H1 (cell line): Measurements from ENCODE around the gene MARK3. TPM values are rescaled to one million over a fixed set of nuclear protein-coding genes. Genes with fewer than 3 reads are reported as not detected.

Experiments
- CTCF ChIA-PET: fragments of 300-600 bp; sonication (Branson Sonifier 250); formaldehyde crosslinking; loops from one replicate; lab custom pipeline; 2021; ENCODE audit not compliant: partially characterized antibody; lab: Charles Lee
- POLR2A ChIA-PET: fragments of 300-600 bp; sonication (Branson Sonifier 250); formaldehyde crosslinking; loops from one replicate; lab custom pipeline; 2021; ENCODE audit warnings: inconsistent platforms; ENCODE audit not compliant: partially characterized antibody; lab: Charles Lee
- DNase-seq, 2 experiments: peaks; one replicate each; pipeline versions ENCODE4 v3.0.0 to v3.0.0-alpha.2; 2010 to 2022; ENCODE audit warnings: low spot score in 2 of 2, low read depth in 1 of 2, mixed read lengths in 1 of 2
- FAIRE-seq: peaks from 2 replicates; lab custom pipeline; 2011; peaks lifted over from hg19 to GRCh38; lab: Jason Lieb, UNC
- H2AFZ ChIP-seq: 2 replicates; pipeline ENCODE4 v1.8.1; 2012; ENCODE audit warnings: low read length, inconsistent platforms
- H2AK5ac ChIP-seq: 2 replicates; pipeline ENCODE4 v1.6.1; 2013; ENCODE audit warnings: low read depth, low read length
- H2BK120ac ChIP-seq: replicated peaks from 2 replicates; pipeline ENCODE3; 2013; ENCODE audit warnings: low read depth, low read length, inconsistent platforms
- H2BK12ac ChIP-seq: 2 replicates; pipeline ENCODE4 v1.6.1; 2013; ENCODE audit warnings: low read depth, low read length
- H2BK15ac ChIP-seq: 2 replicates; pipeline ENCODE4 v1.6.1; 2013; ENCODE audit warnings: low read length
- H2BK20ac ChIP-seq: 2 replicates; pipeline ENCODE4 v1.6.1; 2013; ENCODE audit warnings: low read length
- H2BK5ac ChIP-seq: 2 replicates; pipeline ENCODE4 v1.6.1; 2013; ENCODE audit warnings: low read depth, low read length
- H3K14ac ChIP-seq: 2 replicates; pipeline ENCODE4 v1.6.1; 2013; ENCODE audit warnings: inconsistent platforms; ENCODE audit not compliant: insufficient read length
- H3K18ac ChIP-seq: 2 replicates; pipeline ENCODE4 v1.6.1; 2013; ENCODE audit warnings: low read length; ENCODE audit errors: extremely low read depth
- H3K23ac ChIP-seq: 2 replicates; pipeline ENCODE4 v1.6.1; 2013; ENCODE audit warnings: inconsistent platforms; ENCODE audit not compliant: insufficient read length
- H3K23me2 ChIP-seq: 2 replicates; pipeline ENCODE4 v1.6.1; 2013; ENCODE audit warnings: low read depth, low read length
- H3K27ac ChIP-seq: 2 replicates; pipeline ENCODE4 v1.6.1; 2011; ENCODE audit warnings: low read depth, low read length, inconsistent platforms
- H3K27me3 ChIP-seq, 4 experiments: replicated peaks in 1 of 4; 1 replicate in 1 of 4; 2 replicates in 3 of 4; pipeline versions ENCODE4 v1.6.1 to v1.8.1; 2011 to 2013; ENCODE audit warnings: low read length in 3 of 4, mild to moderate bottlenecking in 3 of 4, inconsistent platforms in 2 of 4, mixed read lengths in 2 of 4, moderate library complexity in 1 of 4; ENCODE audit not compliant: control insufficient read depth in 3 of 4, insufficient read depth in 3 of 4; ENCODE audit errors: extremely low read depth in 1 of 4
- H3K36me3 ChIP-seq, 4 experiments: 2 replicates each; pipeline versions ENCODE4 v1.6.1 to v1.8.1; 2011 to 2013; ENCODE audit warnings: mild to moderate bottlenecking in 4 of 4, low read length in 3 of 4, moderate library complexity in 2 of 4, control low read depth in 1 of 4, inconsistent platforms in 1 of 4; ENCODE audit not compliant: insufficient read depth in 4 of 4, control insufficient read depth in 2 of 4
- H3K4ac ChIP-seq: replicated peaks from 2 replicates; pipeline ENCODE3; 2013; ENCODE audit warnings: low read length, low read depth, mixed read lengths, inconsistent platforms; ENCODE audit not compliant: insufficient read length
- H3K4me1 ChIP-seq, 4 experiments: replicated peaks in 1 of 4; 1 replicate in 1 of 4; 2 replicates in 3 of 4; pipeline versions ENCODE4 v1.6.1 to v1.8.1; 2011 to 2013; ENCODE audit warnings: low read length in 3 of 4, inconsistent platforms in 2 of 4, mixed read lengths in 1 of 4; ENCODE audit not compliant: insufficient read depth in 4 of 4, control insufficient read depth in 3 of 4
- H3K4me2 ChIP-seq, 2 experiments: 2 replicates each; pipeline versions ENCODE4 v1.6.1 to v1.8.1; 2011 to 2013; ENCODE audit warnings: low read depth in 2 of 2, low read length in 2 of 2, control low read depth in 1 of 2, inconsistent platforms in 1 of 2, mild to moderate bottlenecking in 1 of 2; ENCODE audit not compliant: insufficient read depth in 1 of 2
- H3K4me3 ChIP-seq, 4 experiments: fragments of 200-600, 300-600 bp in 1 of 4; sonication (generic), shearing (Covaris generic), sonication (Bioruptor Twin) in 1 of 4; 2 replicates each; pipeline versions ENCODE4 v1.5.1 to v1.8.1; 2011 to 2016; ENCODE audit warnings: low read length in 4 of 4, low read depth in 3 of 4, control low read depth in 2 of 4, inconsistent platforms in 2 of 4, mild to moderate bottlenecking in 2 of 4, mixed read lengths in 1 of 4, moderate library complexity in 1 of 4; ENCODE audit not compliant: insufficient read depth in 2 of 4; ENCODE audit errors: extremely low read depth in 1 of 4
- H3K56ac ChIP-seq: replicated peaks from 2 replicates; pipeline ENCODE3; 2013; ENCODE audit warnings: low read depth, mild to moderate bottlenecking, mixed read lengths, low read length, inconsistent platforms; ENCODE audit not compliant: insufficient read length
- H3K79me1 ChIP-seq: 2 replicates; pipeline ENCODE4 v1.6.1; 2013; ENCODE audit warnings: low read depth, low read length, control low read depth
- H3K79me2 ChIP-seq, 2 experiments: 2 replicates each; pipeline versions ENCODE4 v1.6.1 to v1.8.1; 2012 to 2013; ENCODE audit warnings: low read length in 2 of 2, mild to moderate bottlenecking in 2 of 2, inconsistent platforms in 1 of 2; ENCODE audit not compliant: insufficient read depth in 2 of 2, control insufficient read depth in 1 of 2
- H3K9ac ChIP-seq, 4 experiments: replicated peaks in 1 of 4; 1 replicate in 1 of 4; 2 replicates in 3 of 4; pipeline versions ENCODE4 v1.6.1 to v1.8.1; 2011 to 2013; ENCODE audit warnings: low read depth in 3 of 4, low read length in 3 of 4, control low read depth in 2 of 4, mild to moderate bottlenecking in 2 of 4, moderate library complexity in 2 of 4, inconsistent platforms in 1 of 4; ENCODE audit errors: extremely low read depth in 1 of 4
- H3K9me3 ChIP-seq, 2 experiments: 2 replicates each; pipeline versions ENCODE4 v1.6.1 to v1.8.1; 2012 to 2013; ENCODE audit warnings: mild to moderate bottlenecking in 2 of 2, moderate library complexity in 2 of 2, control low read depth in 1 of 2, inconsistent platforms in 1 of 2, low read depth in 1 of 2, low read length in 1 of 2, mixed read lengths in 1 of 2; ENCODE audit not compliant: insufficient read depth in 2 of 2
- H4K20me1 ChIP-seq, 2 experiments: replicated peaks in 1 of 2; 2 replicates each; pipeline versions ENCODE3 to v1.8.1; 2011 to 2013; ENCODE audit warnings: inconsistent platforms in 2 of 2, low read length in 2 of 2, mild to moderate bottlenecking in 1 of 2; ENCODE audit not compliant: insufficient read depth in 2 of 2, control insufficient read depth in 1 of 2
- H4K5ac ChIP-seq: 2 replicates; pipeline ENCODE4 v1.6.1; 2013; ENCODE audit warnings: low read length, low read depth, mixed read lengths, inconsistent platforms; ENCODE audit not compliant: insufficient read length
- H4K8ac ChIP-seq: 2 replicates; pipeline ENCODE4 v1.8.0; 2013; ENCODE audit warnings: mild to moderate bottlenecking, moderate library complexity, low read length, inconsistent platforms; ENCODE audit not compliant: insufficient read depth; ENCODE audit errors: extremely low read depth
- H4K91ac ChIP-seq: replicated peaks from 2 replicates; pipeline ENCODE3; 2013; ENCODE audit warnings: low read length, mixed read lengths, inconsistent platforms; ENCODE audit not compliant: insufficient read length
- CBX5 ChIP-seq: fragments of 300-800, 300-1000 bp; sonication (generic); IDR thresholded peaks from 2 replicates; pipeline ENCODE4 v1.7.1; 2016; ENCODE audit warnings: antibody characterized with exemption, low read length, low read depth
- CBX8 ChIP-seq: fragments of 300-800, 300-1000 bp; sonication (generic); IDR thresholded peaks from 2 replicates; pipeline ENCODE4 v1.7.1; 2016; ENCODE audit warnings: low read depth, low read length, borderline replicate concordance
- CHD1 ChIP-seq: IDR thresholded peaks from 2 replicates; pipeline ENCODE4 v1.6.1; 2012; ENCODE audit warnings: low read depth, low read length, improper control_type of control experiment
- EGR1 ChIP-seq: IDR thresholded peaks from 2 replicates; pipeline ENCODE4 v1.6.1; 2011; ENCODE audit warnings: low read depth, low read length, borderline replicate concordance
- EP300 ChIP-seq, 2 experiments: IDR thresholded peaks; 1 replicate in 1 of 2; 2 replicates in 1 of 2; pipeline ENCODE4 v1.6.1; 2011 to 2012; ENCODE audit warnings: low read depth in 2 of 2, low read length in 2 of 2, mild to moderate bottlenecking in 2 of 2, borderline replicate concordance in 1 of 2, inconsistent platforms in 1 of 2, moderate library complexity in 1 of 2
- EZH2 ChIP-seq: fragments of 200-600 bp; sonication (generic); IDR thresholded peaks from 2 replicates; pipeline ENCODE4 v1.7.1; 2012; ENCODE audit warnings: low read depth, mild to moderate bottlenecking, moderate library complexity, low read length, inconsistent platforms; ENCODE audit not compliant: severe bottlenecking
- JUN ChIP-seq: IDR thresholded peaks from 2 replicates; pipeline ENCODE4 v1.6.1; 2011; ENCODE audit warnings: low read depth, mild to moderate bottlenecking, improper control_type of control experiment, low read length
- KDM1A ChIP-seq: fragments of 200-600, 300-600 bp; sonication (generic); IDR thresholded peaks from 2 replicates; pipeline ENCODE4 v1.7.1; 2016; ENCODE audit warnings: mild to moderate bottlenecking, low read length, borderline replicate concordance
- MAFK ChIP-seq: IDR thresholded peaks from 2 replicates; pipeline ENCODE4 v1.6.1; 2012; ENCODE audit warnings: low read depth, mild to moderate bottlenecking, improper control_type of control experiment, low read length
- RNF2 ChIP-seq: fragments of 200-900, 300-1000 bp; sonication (generic); IDR thresholded peaks from 2 replicates; pipeline ENCODE4 v1.7.1; 2016; ENCODE audit warnings: borderline replicate concordance, low read depth, mild to moderate bottlenecking, antibody characterized with exemption, low read length; ENCODE audit not compliant: poor library complexity, severe bottlenecking; ENCODE audit errors: missing control alignments
- SAP30 ChIP-seq: fragments of 300-600 bp; sonication (generic); IDR thresholded peaks from 2 replicates; pipeline ENCODE4 v1.7.1; 2012; ENCODE audit warnings: low read length, moderate library complexity, mild to moderate bottlenecking, inconsistent platforms; ENCODE audit not compliant: insufficient read depth, insufficient replicate concordance
- SIRT6 ChIP-seq: IDR thresholded peaks from one replicate; pipeline ENCODE4 v1.7.1; 2012; ENCODE audit warnings: low read length, inconsistent platforms
- SUZ12 ChIP-seq: fragments of 200-600 bp; sonication (generic); IDR thresholded peaks from 2 replicates; pipeline ENCODE4 v1.6.1; 2012; ENCODE audit warnings: mild to moderate bottlenecking, inconsistent platforms, low read length, moderate library complexity, mixed read lengths
- WGBS, 2 experiments: shearing (Covaris generic) in 1 of 2; methylation state at CpG; one replicate each; pipeline versions ENCODE4 v1.1.6 to v1.1.7; 2013 to 2015; ENCODE audit warnings: low lambda C conversion rate in 2 of 2, mixed read lengths in 2 of 2, inconsistent platforms in 1 of 2, low coverage in 1 of 2, missing lambda C conversion rate in 1 of 2; ENCODE audit not compliant: insufficient replicate concordance in 2 of 2, insufficient coverage in 1 of 2, insufficient read length in 1 of 2; ENCODE audit errors: extremely low coverage in 1 of 2, missing lambda C conversion rate in 1 of 2; 5-methylcytosine and 5-hydroxymethylcytosine counted together
- polyA plus RNA-seq, 7 experiments: library from polyadenylated mRNA; depleted of rRNA in 3 of 7; stranded (reverse) in 5 of 7; unstranded in 2 of 7; fragments of >200 nt in 5 of 7; fragments of 200-250 nt in 2 of 7; gene quantifications; 1 replicate in 5 of 7; 2 replicates in 1 of 7; 4 replicates in 1 of 7; pipeline versions ENCODE4 v1.2.1 to v1.2.3, GENCODE V29; 2011 to 2013; ENCODE audit warnings: missing spikeins in 2 of 7, mixed read lengths in 2 of 7
- total RNA-seq: library from RNA; stranded (reverse); fragmentation: NEBNext Ultra II Directional; extraction: Animal tissue kit (Norgen Biotek cat#: 25700); gene quantifications from 2 replicates; pipeline ENCODE4 v1.2.1, GENCODE V29; 2021

Gene MARK3
- total and polyA plus RNA-seq, 2 of the 8 experiments (the other 6 are each of a cell fraction or from before 2014, with no cell fraction given), result 39.4 to 76.9 TPM

GRCh38 chr14:103396463-103396862 is 11.2 kb downstream of the MARK3 start:
- no peak overlapping the region for H3K14ac ChIP-seq
- H2BK12ac ChIP-seq, result no peak overlapping the region
- 88% methylated on average over 2 of the region's 2 CpGs; no CpG with 5 or more reads in 1 of the 2 experiments for WGBS, 2 experiments
- no peak overlapping the region for H3K18ac ChIP-seq
- H3K4me3 ChIP-seq, result no peak overlapping the region
- peaks cover 0 to 9% (median 2%) of the 10 kb centered on the region in 4 experiments; a peak in 3 of 7 replicates for H3K4me1 ChIP-seq
- H2AFZ ChIP-seq, result no peak overlapping the region
- no peak overlapping the region for H3K4ac ChIP-seq
- peaks cover 7% of the 10 kb centered on the region for H3K79me1 ChIP-seq
- no peak for DNase-seq
- no peak overlapping the region for H3K56ac ChIP-seq
- H3K4me2 ChIP-seq, result no peak overlapping the region
- H3K79me2 ChIP-seq, result peaks cover 40 to 96% of the 10 kb centered on the region in 2 experiments
- H3K27me3 ChIP-seq, result no peaks in the 10 kb centered on the region
- peaks cover 17 to 34% of the 10 kb centered on the region in 2 experiments for H4K20me1 ChIP-seq
- FAIRE-seq, result no peak
- H2AK5ac ChIP-seq, result no peak overlapping the region
- H4K5ac ChIP-seq, result no peak overlapping the region
- H3K36me3 ChIP-seq, result no peaks in the 10 kb centered on the region
- H2BK120ac ChIP-seq, result no peak overlapping the region
- H2BK15ac ChIP-seq, result no peak overlapping the region
- H3K9ac ChIP-seq, result no peak overlapping the region
- no peaks in the 10 kb centered on the region for H3K23me2 ChIP-seq
- H2BK20ac ChIP-seq, result no peak overlapping the region
- POLR2A ChIA-PET, result no interaction called here
- H4K8ac ChIP-seq, result no peak overlapping the region
- H4K91ac ChIP-seq, result no peak overlapping the region
- H3K9me3 ChIP-seq, result no peaks in the 10 kb centered on the region; a peak in 1 of 4 replicates
- H3K23ac ChIP-seq, result no peak overlapping the region
- H3K27ac ChIP-seq, result no peak overlapping the region
- CTCF ChIA-PET, result interaction anchor here (1.5 kb wide), 1 partner anchor 21 kb away, joined by 4 read pairs; no protein-coding TSS in a partner anchor
- H2BK5ac ChIP-seq, result no peak overlapping the region
- TF ChIP-seq EGR1 (no peak), RNF2 (no peak), EP300 (IDR thresholded peaks at IDR 0.05; ENCODE audit: borderline replicate concordance in 1 of 2, low read depth in 2 of 2, low read length in 2 of 2) (no peak), SAP30 (no peak), CBX5 (no peak), MAFK (no peak), CHD1 (no peak), JUN (no peak), CBX8 (no peak), SUZ12 (no peak), KDM1A (no peak), EZH2 (no peak), SIRT6 (no peak)
